Cortex of kidney (tissue), 1 donor: ENCODE measurements around the gene FBN2.

Experiments
- DNase-seq: peaks from one replicate; lab custom pipeline; 2025; lab: John Stamatoyannopoulos, UW

Gene FBN2

GRCh38 chr5:128305341-128305740 lies 232.7 kb downstream of the FBN2 start:
- no peak for DNase-seq

GRCh38 chr5:128304791-128305190 lies 233.3 kb downstream of the FBN2 start:
- no peak for DNase-seq

- DNase-seq, result no peak
Observed at GRCh38 chr5:128304088-128304487, 234.0 kb downstream of the FBN2 start.

DNA sequence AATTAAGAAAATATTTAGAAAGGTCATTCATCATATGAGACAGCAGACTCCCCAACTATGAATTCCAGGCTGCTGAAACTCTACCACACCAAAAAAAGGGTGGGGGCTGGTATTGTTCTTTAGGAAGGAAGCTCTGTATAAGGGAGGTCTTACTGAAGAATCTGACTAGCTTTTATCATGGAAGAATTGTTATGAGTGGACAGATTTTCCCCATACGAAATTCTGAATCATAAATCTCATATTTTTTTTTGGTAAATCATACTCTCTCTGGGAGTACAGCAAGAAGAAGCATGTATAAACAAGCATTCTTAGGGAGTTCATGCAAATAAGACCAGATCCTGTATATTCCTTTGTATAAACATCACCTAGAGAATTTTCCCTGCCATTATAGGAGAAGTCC lies 234.5 kb downstream of the FBN2 start:
- no peak for DNase-seq

DNA sequence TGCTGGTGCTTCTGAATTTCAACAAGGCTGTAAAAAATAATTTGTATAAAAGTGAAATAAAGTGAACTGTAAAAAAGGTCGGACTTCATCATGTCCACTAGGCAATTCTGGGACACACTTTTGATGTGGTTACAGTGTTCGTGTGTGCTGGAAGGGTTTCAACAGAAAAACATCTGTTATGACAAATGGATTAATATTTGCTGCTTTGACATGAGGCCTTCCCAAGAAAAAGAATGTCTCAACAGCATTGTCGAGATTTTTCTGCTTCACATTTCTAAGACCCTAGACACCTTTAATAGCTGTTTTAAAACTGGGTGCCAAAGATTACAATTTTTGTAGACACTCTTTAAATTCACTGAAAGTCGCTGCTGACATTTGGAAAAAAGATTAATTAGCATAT lies 237.9 kb downstream of the FBN2 start:
- DNase-seq, result no peak

- DNase-seq, result no peak
Observed at GRCh38 chr5:128290152-128290858, 247.7 kb downstream of the FBN2 start.

DNA sequence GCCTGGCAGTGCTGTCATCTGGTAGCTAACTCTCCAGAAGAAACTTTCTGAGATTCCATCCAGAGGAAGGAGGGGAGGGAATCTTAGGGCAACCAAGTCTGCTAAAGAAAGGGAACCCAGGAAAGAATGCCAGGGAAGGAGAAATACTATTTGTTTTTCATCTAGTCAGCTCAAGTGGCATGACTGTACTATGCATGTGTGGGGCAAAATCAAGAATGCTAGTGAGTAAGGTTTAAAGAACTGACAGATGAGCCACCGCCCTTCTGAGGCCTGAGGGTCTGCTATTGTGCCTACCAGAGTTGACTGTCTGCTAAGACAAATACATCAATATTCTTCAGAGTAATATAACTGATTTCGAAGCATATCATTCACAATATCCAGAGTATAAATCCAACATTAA lies 250.3 kb downstream of the FBN2 start:
- no peak for DNase-seq

DNA sequence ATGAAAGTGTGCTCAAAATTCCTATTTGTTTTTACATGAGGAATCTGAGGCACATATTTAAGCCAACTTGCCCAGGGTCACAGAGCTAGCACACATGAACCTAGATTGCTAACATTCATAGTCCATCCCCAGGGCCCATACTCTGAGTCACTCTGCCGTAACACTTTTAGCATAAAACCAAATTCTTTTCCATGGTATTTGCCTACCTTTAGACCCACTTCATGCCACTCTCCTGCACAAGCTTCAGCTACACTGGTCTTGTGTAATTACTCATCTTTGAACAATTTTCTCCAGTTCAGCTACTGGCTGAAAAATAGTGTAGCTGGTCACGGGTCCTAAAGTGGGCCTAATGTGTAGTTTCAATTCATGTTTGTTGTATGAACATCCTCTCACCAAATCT lies 253.8 kb downstream of the FBN2 start:
- DNase-seq, result no peak

GRCh38 chr5:128279345-128279744 lies 258.7 kb downstream of the FBN2 start:
- DNase-seq, result no peak

DNA sequence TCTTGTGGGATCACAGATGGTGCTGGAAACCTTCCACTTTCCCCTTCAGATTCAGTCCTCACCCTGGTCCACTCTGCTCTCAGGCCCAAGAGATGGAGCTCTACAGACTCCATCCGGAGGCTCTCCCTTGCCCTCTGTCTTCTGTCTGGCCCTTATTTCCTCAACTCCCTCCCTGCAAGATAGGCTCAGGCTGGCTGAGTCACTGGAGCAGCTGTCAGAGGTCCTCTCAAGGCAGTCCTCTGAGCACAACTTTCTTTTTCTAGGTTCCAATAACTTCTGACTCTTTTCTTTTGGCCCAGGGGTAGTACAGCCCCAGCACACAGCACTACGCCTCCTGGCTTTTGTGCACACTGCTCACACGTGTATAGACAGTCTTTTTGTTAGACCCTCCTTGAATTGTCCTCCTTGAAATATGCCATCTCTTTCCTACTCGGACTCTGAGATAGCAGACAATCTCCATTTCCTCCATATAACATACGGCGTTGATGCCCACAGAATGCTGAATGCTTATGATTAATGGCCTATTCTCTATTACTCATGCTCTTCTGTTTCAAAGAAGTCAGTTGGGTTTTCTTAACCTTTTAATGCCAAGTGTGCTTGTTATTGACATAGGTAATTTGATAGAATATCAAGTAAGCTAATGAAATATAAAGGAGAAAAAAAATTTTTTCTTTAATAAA lies 261.4 kb downstream of the FBN2 start:
- no peak for DNase-seq

DNA sequence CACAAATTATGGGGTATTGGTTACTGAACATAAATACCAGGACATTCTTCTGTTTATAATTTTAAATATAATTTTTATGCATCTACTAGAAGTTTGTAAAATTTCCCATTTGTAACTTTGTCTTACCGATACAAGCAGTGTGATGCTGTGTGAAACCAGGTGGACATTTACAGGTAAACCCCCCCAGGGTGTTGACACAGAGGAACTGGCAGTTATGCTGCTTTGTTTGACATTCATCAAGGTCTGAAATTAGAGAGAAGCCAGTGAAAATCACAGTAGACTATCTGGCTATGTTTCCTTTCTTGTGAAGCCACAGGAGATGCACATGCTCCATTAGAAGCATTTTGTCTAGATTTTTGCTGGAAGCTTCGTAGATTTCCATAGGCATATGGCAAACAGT lies 263.6 kb downstream of the FBN2 start:
- no peak for DNase-seq

DNA sequence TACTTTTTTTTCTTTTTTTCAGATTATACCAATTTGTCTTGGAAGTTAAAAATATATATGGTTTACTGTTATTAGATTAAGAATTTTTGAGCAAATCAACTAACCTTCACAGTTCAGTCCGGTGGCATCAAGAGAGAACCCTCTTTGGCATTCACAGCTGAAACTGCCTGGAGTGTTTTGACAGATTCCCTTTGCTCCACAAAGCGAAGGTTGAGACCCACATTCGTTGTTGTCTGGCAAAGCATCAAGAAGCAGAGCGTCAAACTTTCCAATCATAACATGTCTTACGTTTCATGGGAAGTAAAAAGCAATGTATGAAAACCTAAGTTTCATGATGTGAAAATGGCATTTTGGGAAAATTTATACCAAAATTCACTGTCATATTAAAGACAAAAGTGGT lies 264.3 kb downstream of the FBN2 start:
- no peak for DNase-seq

DNA sequence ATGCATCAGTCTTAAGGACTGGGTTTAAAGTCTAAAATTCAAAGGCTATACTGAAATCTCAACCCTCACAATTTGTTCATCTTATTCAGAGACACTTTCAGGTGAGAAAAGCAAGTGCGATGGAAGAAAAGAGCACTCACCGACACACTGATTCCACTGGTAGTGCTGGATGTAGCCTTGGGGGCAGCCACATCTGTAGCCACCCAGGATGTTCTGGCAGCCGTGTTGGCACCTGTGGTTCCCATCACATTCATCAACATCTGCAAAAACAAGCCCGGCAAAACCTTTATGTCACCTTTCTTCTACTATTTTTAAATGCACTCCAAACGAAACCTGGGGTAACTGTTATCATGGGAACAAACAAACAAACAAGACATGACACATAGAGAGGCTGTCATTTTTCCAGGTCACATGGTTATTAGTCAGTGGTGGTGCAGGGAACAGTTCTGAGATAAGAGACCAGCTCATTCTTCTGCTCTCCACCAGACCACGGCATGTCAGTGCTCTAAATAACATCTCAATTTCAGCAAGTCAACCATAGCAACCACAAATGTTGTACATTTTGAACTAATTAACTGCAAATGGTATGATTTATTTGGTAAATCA lies 266.1 kb downstream of the FBN2 start:
- DNase-seq, result no peak

- no peak for DNase-seq
Observed at GRCh38 chr5:128271071-128271470, 267.0 kb downstream of the FBN2 start.

GRCh38 chr5:128264564-128265360 lies 273.3 kb downstream of the FBN2 start:
- no peak for DNase-seq

- DNase-seq, result no peak
Observed at GRCh38 chr5:128263357-128263756, 274.7 kb downstream of the FBN2 start.

DNA sequence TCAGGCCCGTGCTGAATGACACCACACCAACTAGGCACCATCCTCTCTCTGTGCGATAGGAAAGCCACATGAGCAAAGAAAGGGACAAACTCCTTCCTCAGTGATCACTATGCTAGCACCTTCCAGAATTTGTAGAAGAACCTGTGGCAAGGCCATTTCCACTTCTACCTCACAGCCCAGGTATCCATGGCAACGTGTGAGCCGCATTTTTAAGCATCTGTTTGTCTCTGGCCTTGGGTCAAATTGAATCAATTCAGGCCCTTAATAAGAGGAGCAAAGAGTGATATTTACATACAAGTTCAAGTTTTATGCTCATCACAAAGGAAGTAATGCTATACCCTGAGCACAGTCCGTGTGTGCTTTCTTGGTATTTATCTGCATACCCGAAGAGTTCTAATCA lies 275.1 kb downstream of the FBN2 start:
- DNase-seq, result no peak

- DNase-seq, result no peak
Observed at GRCh38 chr5:128259607-128260021, 278.4 kb downstream of the FBN2 start.

GRCh38 chr5:128258372-128258771 lies 279.7 kb downstream of the FBN2 start:
- DNase-seq, result no peak

- DNase-seq, result no peak
Observed at GRCh38 chr5:128257076-128257475, 281.0 kb downstream of the FBN2 start.

GRCh38 chr5:128254789-128255188 lies 283.3 kb downstream of the FBN2 start:
- DNase-seq, result no peak

DNA sequence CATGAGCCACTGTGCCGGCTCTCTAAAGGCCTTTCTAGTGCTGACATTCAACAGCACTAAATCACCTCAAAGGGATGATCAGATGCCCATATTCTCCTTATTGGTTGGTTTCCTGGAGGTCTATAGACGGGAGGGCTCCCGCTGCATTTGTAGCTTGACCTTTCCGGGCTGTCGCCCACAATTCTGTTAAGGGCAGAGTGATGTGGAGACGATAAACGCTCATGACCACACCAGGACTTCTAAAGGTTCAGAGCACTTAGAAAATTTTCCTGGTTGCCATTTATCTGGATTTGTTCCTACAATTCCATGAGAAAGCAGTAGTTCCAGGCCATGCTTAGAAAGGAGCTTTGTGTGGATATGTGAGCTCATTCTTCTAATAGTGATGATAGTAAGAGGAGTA lies 284.2 kb downstream of the FBN2 start:
- no peak for DNase-seq

DNA sequence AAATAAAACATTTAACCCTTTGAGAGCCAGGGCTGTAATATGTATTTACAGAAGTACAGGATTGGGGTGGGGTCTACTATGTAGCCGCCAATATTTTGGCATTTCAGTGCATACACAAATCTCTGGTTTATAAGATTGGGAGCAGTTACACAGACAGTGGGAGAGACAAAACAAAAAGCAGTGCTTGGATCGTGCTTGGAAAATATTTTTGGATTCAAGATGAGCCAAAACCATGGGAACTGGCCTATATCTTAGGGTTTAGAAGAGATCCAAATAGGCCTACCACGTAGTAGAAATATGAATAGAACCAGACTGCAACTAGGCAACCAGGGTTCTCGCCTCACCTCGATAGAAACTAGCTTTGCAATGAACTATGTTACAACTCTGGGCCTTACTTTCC lies 284.9 kb downstream of the FBN2 start:
- no peak for DNase-seq
